Measurements from ENCODE around the gene TDRD9.
A peak's percentile ranks its signal among the peaks of the same experiment; 100 is the strongest.

TDRD9 gene

DNA sequence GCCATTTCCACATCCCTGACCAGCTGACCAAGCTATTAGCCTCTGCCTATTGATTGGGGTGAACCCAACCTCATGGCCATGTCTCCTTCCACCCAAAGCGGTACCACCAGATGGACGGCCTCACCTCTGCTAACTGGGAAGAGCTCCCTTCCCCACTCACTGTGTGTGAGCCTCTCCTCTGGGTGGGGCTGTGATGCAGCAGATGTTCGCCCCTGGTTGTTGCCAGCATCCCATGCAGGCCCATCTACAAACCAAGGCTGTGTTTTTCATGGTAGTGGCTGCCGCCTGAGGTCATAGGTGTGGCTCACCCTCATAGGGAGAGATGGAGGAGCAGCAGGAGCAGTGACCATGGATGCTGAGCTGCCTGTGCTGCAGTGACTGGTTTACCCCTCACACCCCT, 61.7 kb downstream of the TDRD9 start:
- no peak for DNase-seq (ENCODE audit: low spot score)

DNA sequence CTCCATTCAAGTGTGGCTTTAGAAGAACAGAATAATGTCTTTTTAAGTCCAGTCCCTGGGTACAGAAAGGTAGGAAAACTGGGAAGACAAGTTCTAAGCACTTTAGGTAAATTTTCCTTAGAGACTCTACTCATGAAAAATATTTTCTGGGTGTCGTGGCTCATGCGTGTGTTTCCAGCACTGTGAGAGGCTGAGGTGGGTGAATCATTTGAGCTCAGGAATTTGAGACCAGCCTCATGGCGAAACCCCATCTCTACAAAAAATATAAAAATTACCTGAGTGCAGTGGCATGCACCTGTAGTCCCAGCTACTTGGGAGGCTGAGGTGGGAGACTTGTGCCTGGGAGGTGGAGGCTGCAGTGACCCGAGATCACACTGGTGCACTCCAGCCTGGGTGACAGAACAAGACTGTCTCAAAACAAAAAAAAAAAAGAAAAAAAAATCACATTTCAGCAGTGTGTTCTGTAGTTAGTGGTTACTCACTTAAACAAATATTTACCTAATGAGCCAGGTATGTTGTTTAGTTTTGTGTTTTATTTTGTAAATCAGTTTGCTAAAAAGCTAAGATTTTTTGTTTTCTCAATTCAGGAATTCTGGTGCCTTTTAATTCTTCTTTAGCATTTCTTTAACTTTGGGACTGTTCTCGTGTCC, 66.4 kb downstream of the TDRD9 start:
- no peak for DNase-seq (ENCODE audit: low spot score)

DNA sequence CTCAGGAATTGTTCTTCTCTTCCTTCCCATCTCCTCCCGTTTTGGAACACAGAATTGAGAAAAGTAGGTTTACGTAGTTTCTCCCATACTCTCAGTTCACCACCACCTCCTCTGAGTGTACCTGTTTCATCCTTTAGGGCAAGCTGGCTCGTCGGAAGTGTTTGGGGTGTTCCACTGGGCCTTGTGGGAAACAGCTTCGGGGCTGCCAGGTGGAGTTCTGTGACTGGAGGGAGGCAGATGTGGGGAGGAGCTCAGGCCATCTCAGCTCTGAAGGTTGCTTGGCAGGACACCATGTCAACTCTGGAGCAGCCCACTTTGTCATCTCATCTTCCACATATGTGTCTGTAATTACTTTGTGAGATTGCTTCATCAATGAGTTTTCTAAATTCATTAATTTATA, 67.6 kb downstream of the TDRD9 start:
- DNase-seq (ENCODE audit: low spot score) = no peak

DNA sequence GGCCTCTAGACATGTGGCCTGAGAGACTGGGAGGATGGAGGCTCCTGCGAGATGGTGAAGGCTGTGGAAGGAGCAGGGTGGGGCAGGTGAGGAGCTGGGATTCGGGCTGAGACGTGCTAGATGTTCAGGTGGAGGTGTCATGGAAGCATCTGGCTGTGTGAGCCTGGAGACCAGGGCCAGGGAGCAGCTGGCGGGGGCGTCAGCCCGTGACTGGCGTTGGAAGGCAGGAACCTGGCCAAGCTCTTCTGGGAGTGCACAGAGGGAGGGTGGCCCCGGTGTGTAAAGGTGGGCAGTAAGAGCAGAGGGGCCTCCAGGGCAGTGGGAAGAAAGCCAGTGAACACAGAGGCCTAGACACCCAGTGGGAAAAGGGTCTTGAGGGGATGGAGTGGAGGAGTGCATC, 69.1 kb downstream of the TDRD9 start:
- DNase-seq (ENCODE audit: low spot score) = no peak

DNA sequence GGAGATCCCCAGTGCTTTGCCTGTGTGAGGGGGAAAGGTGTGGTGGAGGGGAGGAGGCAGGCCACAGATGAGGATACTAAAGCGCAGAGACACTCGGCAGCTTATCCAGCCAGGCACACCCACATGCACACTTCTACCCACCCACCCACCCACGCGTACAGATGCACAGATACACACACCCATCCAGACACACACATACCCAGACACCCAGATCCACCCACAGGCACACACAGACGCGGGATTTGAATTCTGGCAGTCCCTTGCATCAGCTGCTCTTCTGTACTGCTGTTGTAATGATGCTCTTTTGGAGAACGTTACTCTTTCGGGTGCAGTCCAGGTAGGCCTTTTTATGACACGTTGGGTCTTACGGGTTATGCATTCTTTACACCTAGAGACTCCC, 69.8 kb downstream of the TDRD9 start:
- DNase-seq (ENCODE audit: low spot score) = no peak

DNA sequence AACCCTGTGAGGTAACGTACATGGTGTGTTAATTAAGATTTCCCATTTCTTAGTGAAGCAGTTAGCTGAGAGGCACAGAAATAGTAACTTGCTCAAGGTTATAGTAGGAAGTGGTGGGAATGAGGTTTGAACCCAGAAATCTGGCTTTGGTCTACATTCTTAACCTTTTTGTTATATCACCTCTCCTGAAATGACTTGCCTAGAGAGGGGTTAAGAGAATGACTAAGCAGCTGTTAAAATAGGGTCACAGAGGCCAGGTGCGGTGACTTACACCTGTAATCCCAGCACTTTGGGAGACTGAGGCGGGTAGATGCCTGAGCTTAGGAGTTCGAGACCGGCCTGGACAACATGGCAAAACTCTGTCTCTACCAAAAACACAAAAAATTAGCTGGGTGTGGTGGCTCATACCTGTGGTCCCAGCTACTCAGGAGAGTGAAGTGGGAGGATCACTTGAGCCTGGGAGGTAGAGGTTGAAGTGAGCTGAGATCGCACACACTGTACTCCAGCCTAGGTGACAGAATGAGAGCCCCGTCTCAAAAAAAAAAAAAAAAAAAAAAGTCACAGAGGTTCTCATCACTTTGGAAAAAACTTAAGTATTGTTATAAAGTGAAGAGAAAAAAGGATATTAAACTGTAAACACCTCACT, 71.7 kb downstream of the TDRD9 start:
- DNase-seq (ENCODE audit: low spot score) = no peak

DNA sequence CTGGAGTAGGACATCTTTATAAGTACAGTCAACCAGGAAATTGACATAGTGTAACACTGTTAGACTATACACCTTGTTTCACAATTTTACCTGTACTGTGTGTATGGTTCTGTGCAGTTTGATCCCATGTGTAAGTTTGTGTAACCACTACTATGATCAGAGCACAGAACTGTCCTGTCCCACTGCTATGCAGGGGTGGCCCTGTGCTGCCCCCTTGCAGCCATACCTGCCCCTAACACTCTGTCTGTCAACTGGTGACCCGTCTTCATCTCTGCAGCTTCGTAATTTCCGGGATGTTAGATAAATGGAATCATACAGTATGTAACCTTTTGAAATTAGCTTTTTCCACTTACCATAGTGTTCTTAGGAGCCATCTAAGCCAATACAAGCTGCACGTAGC, 72.7 kb downstream of the TDRD9 start:
- DNase-seq (ENCODE audit: low spot score) = peak; percentile 38

DNA sequence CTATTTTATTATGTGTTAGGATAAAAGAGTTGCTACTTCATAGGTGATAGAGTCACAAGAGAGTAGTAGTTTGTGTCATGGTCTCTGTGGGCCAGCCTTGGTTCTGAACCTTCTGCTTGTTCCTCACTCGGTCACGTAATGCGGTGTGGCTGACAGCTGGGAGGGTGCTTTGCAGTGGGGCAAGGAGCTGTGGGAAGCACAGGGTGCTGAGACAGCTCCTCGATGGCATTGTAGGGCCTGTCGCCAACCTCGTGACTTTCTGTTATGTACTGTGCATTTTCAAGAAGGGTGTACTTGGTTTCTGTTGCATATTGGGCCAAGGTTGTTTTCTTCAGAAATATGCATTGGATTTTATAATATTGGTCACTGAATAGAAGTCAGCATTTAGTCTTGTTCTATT, 75.4 kb downstream of the TDRD9 start:
- DNase-seq (ENCODE audit: low spot score) = no peak

DNA sequence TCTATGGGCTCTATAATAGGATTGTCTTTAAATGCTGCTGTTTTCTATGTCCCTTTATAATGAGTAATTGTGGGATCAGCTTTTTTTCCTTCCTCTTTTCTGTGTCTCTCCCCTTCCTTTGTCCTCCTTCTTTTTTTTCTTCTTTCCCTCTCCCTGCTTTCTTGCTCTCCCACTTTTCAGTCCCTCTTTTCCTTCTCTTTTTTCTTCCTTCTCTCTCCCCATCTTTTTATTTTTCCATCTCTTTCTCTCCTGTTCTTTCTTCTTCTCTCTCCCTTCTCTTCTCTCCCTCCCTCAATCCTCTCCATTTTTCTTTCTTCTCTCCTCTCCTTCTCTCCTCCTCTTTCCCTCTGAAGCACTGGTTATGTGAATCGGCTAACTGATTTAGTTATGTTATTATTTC, 76.6 kb downstream of the TDRD9 start:
- no peak for DNase-seq (ENCODE audit: low spot score)

DNA sequence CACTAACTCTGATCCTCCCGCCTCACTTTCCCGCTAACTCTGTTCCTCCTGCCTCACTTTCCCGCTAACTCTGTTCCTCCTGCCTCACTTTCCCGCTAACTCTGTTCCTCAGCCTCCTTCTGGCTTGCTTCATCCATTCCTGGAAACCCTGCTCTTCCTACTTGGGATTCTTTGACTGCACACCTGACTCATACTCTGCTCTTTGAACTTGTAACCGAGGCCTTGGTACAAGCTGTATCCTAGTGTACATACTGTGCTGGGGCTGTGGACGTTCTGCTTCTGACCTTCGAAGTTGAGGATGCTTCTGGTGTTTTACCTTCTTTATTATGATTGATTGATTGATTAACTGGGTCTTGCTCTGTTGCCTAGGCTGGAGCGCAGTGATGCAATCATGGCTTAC, 77.2 kb downstream of the TDRD9 start:
- DNase-seq (ENCODE audit: low spot score) = no peak

- no peak for DNase-seq (ENCODE audit: low spot score)
Observed at GRCh38 chr14:104007121-104007520, 78.9 kb downstream of the TDRD9 start.

- no peak for DNase-seq (ENCODE audit: low spot score)
Observed at GRCh38 chr14:104009297-104009696, 81.0 kb downstream of the TDRD9 start.

DNA sequence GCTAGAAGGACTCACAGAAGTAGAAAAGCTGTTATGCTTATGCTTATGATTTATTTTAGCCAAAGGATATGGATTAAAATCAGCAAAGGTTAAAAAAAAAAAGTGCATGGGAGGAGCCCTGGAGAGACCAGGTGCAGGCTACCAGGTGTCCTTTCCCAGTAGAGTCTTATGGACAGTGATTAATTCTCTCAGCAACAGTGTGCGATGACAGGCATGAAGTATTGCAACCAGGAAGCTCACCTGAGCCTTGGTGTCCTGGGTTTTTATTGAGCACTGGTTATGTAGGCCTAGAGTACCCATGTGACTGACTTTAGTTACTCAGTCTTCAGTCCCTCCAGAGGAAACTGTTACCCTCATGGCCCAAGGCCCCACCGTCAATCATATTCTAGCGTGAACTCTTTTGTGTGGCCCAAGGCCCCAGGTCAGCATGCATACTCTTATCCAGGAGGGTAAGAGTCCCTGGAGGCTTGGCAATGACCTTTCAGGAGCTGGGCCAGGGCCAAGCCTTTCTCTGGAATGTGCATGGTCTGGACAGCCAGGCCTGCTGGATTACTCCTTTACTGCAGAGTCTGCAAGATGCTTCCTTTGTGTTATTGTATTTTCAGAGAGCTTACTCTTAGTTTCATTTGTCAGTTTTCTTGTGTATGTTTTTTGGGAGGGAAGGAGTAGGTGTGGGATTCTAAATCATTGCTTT, 83.7 kb downstream of the TDRD9 start:
- DNase-seq (ENCODE audit: low spot score) = no peak

DNA sequence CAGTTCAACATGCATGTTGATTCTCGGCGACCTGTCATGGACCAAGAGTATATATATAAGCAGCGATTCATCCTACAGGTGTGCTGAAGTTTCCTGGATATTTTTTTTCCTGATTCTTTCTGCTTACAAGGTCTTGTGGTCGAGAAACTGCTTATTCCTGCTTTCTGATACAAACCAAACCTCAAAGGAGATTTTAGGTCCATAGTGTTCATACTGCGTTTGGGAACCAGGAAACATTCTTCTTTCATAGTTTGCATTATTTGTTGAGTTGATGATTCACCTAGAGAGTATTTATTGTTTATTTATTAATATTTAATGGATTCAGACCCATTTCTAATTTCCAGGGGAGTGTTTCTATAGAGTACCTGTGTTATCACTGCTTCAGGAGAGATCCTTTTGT, 86.5 kb downstream of the TDRD9 start:
- DNase-seq (ENCODE audit: low spot score) = no peak

DNA sequence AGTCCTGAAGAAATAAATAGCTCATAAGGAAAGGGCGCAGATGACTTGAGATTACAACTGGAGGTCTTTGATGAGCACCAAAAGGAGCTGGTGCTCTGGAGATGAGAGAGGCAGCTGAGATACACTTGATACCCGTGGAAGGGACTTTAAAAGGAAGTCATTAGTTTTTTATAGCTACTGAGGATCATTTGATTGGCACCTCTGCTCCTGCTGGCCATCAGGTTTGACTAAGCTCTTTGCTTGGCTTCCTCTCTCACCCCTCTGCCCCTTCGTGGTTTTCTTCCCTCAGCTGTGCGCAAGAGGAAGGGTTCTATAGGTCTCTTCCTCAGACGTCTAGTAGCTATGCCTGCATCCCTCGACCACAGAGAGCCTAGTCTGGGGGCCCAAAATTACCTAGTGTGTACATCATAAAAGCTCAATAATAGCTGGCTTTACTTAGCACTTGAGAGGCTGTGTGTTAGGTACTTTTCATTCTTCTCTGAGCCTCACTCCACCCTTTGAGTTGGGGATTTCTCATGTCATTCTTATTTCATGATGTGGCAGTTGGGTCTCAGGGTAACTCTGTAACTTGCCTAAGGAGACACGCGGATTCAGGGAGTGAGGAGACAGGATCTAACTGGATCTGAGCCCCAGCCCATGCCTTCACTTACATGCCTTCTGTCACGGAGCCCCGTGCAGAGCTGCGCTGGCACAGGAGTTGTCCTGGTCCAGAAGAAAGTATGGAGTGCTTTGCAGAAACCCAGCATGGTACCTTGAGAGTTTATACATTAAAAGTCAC, 88.8 kb downstream of the TDRD9 start:
- DNase-seq (ENCODE audit: low spot score) = no peak

- DNase-seq (ENCODE audit: low spot score) = no peak
Observed at GRCh38 chr14:104019029-104019428, 90.8 kb downstream of the TDRD9 start.

DNA sequence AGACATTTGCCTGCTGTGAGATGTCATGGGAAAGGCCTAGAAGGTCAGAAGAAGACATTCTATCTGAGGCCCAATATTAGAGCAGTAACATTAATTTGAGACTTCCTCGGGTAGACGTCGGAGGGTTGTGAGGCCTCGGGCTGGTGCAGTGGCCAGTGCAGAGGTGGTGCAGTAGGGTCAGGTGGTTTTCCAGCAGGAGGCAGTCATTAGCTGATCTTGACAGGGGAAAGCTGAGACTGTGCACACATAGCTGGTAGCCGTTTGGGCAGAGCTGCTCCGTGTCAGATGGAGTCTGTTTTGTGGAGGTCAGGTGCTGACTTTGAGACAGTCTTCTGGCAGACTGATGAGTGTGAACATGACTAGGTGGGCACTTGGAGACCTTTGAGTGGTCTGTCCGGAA, 91.5 kb downstream of the TDRD9 start:
- DNase-seq (ENCODE audit: low spot score) = no peak

DNA sequence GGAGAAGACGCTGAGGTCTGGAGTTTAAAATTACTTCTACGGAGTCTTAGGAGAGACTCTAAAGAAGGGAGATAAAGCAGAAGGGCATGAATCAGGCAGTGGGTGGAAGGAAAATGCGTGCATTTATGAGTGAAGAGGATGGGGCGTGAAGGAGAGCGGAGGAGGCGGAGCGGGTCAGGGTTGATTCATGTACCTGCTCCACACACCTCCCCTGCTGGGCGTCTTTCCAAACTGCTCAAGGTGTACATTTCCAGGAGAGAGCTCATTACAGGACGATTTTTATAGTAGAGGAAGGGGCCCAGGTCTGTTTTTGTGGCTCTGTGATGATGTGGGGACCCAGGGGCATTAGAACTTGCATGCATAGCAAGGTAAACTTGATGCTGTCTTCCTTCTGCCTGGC, 92.2 kb downstream of the TDRD9 start:
- no peak for DNase-seq (ENCODE audit: low spot score)

DNA sequence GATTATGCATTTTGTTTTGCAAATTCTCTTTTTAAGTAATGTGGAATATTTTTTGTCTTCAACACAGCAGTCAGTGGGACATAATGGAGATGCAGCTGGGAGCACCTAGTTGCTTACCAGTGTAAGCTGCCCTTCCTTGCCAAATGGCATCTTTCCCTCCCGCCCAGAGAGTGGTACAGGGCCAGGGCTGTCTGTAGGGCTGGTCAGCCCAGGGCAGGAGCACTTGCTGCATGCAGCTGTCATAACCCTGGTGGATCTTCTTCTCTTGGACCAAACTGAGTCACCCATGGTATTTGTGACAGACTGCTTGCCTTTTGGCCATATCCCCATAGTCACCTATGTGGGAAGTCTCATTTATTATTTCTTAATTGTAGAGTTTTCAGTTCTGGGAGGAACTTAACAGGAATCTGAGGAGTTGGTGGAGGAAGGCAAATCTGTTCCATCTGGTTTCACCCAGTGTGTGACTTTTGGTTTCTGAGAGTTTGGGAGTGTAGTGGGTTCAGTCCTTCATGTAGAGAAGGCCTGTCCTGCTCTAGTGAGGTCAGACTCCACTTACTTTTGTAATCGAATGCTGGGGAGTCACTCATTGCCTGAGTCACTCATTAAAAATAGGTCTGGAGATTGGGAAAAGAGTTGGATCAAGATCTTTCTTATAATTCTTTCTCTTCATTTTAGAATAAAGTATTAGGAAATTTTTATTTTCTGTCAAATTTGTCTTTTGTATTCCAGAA, 95.2 kb downstream of the TDRD9 start:
- DNase-seq (ENCODE audit: low spot score) = no peak

- no peak for DNase-seq (ENCODE audit: low spot score)
Observed at GRCh38 chr14:104025534-104025933, 97.3 kb downstream of the TDRD9 start.

DNA sequence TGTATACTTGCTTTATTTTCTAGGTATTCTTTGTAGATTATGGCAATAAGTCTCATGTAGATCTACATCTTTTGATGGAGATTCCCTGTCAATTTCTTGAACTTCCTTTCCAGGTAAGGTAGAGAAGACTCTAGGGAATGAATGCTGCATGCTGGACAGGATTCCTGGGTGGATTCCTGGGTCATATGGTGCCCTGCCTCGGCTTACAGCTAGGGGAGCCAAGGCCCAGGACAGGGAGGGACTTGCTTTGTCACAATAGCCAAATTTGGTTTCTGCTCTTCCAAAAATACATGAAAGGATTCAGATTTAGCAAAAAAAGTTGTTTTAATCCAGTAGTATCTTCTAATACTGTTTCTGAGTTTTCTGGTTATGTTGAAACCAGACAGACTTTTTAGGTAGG, 97.8 kb downstream of the TDRD9 start:
- DNase-seq (ENCODE audit: low spot score) = no peak

GRCh38 chr14:104030958-104031357, 102.7 kb downstream of the TDRD9 start:
- DNase-seq (ENCODE audit: low spot score) = no peak

Measured in HuH-7 (cell line).